HepG2 (cell line): ENCODE results near the gene MTARC1. TPM values are rescaled to one million over a fixed set of nuclear protein-coding genes. Genes with fewer than 3 reads are reported as not detected.

Experiments
- BHLHE40 ChIP-seq: IDR thresholded peaks from 2 replicates; pipeline ENCODE4 v1.6.1; 2011; ENCODE audit warnings: low read length, improper control_type of control experiment
- KDM1A ChIP-seq: IDR thresholded peaks from 2 replicates; pipeline ENCODE4 v1.6.1; 2016; ENCODE audit warnings: missing compliant biosample characterization
- NCOA2 ChIP-seq: sonication (generic); formaldehyde crosslinking; IDR thresholded peaks from 2 replicates; pipeline ENCODE4 v1.8.0; 2022; ENCODE audit warnings: inconsistent platforms
- NFYB ChIP-seq: sonication (generic); formaldehyde crosslinking; IDR thresholded peaks from 2 replicates; pipeline ENCODE4 v1.4.0; 2020; ENCODE audit warnings: missing genetic modification reagents
- NR2F1 ChIP-seq, 2 experiments: fragments of 450-650 bp in 1 of 2; formaldehyde crosslinking in 1 of 2; IDR thresholded peaks; 2 replicates each; pipeline versions ENCODE4 v1.5.0 to v1.6.1; 2016 to 2020; ENCODE audit warnings: mild to moderate bottlenecking in 1 of 2, missing compliant biosample characterization in 1 of 2, missing genetic modification reagents in 1 of 2, moderate library complexity in 1 of 2
- TARDBP ChIP-seq: sonication (generic); formaldehyde crosslinking; IDR thresholded peaks from 2 replicates; pipeline ENCODE4 v1.8.0; 2022; ENCODE audit warnings: mild to moderate bottlenecking, missing genetic modification reagents
- ZBTB38 ChIP-seq: sonication (generic); formaldehyde crosslinking; IDR thresholded peaks from 2 replicates; pipeline ENCODE4 v1.5.1; 2020; ENCODE audit warnings: mild to moderate bottlenecking, missing genetic modification reagents
- ZNF205 ChIP-seq: IDR thresholded peaks from 2 replicates; pipeline ENCODE4 v1.6.1; 2018; ENCODE audit warnings: missing biosample characterization, missing genetic modification reagents
- ZNF329 ChIP-seq: sonication (generic); formaldehyde crosslinking; IDR thresholded peaks from 2 replicates; pipeline ENCODE4 v1.9.0; 2021; ENCODE audit warnings: low read depth, mild to moderate bottlenecking, missing genetic modification reagents
- ZNF431 ChIP-seq: sonication (generic); formaldehyde crosslinking; IDR thresholded peaks from 2 replicates; pipeline ENCODE4 v1.9.0; 2022; ENCODE audit warnings: missing genetic modification reagents, low read depth, mild to moderate bottlenecking, borderline replicate concordance
- ZNF678 ChIP-seq: sonication (generic); formaldehyde crosslinking; IDR thresholded peaks from 2 replicates; pipeline ENCODE4 v1.4.0; 2020; ENCODE audit warnings: mild to moderate bottlenecking, missing genetic modification reagents
- ZNF737 ChIP-seq: sonication (generic); formaldehyde crosslinking; IDR thresholded peaks from 2 replicates; pipeline ENCODE4 v1.5.0; 2020; ENCODE audit warnings: missing genetic modification reagents, mild to moderate bottlenecking, borderline replicate concordance
- ZNF775 ChIP-seq: sonication (generic); formaldehyde crosslinking; IDR thresholded peaks from 2 replicates; pipeline ENCODE4 v1.4.0; 2020; ENCODE audit warnings: missing genetic modification reagents, mild to moderate bottlenecking, moderate library complexity, borderline replicate concordance
- polyA plus RNA-seq, 8 experiments: library from polyadenylated mRNA; depleted of rRNA in 3 of 8; stranded (reverse) in 7 of 8; unstranded in 1 of 8; fragments of >200 nt; fragmentation: Illumina TruSeq in 4 of 8; extraction: Trizol in 4 of 8; gene quantifications; 2 replicates each; pipeline versions ENCODE4 v1.2.1 to v1.2.3, GENCODE V29; 2011 to 2016; ENCODE audit warnings: low read depth in 4 of 8, missing spikeins in 1 of 8, mixed read lengths in 1 of 8; ENCODE audit not compliant: insufficient read depth in 1 of 8
- total RNA-seq, 5 experiments: library from RNA; depleted of rRNA; stranded (reverse); fragments of >200 nt; fragmentation: Illumina TruSeq; extraction: Trizol; gene quantifications; 2 replicates each; pipeline ENCODE4 v1.2.3, GENCODE V29; 2016; ENCODE audit warnings: low read depth in 1 of 5
- TF ChIP-seq, protein P1 (sequence below): sonication (generic); formaldehyde crosslinking; IDR thresholded peaks from 2 replicates; pipeline ENCODE4 v1.4.0; 2020; ENCODE audit warnings: missing genetic modification reagents, borderline replicate concordance
- TF ChIP-seq, protein P2 (sequence below): sonication (generic); formaldehyde crosslinking; IDR thresholded peaks from 2 replicates; pipeline ENCODE4 v1.5.1; 2020; ENCODE audit warnings: missing genetic modification reagents, mild to moderate bottlenecking, borderline replicate concordance
- TF ChIP-seq, protein P3 (sequence below): IDR thresholded peaks from 2 replicates; pipeline ENCODE4 v1.6.1; 2016; ENCODE audit warnings: mild to moderate bottlenecking
- TF ChIP-seq, protein P4 (sequence below), 2 experiments: fragments of 450-650 bp in 1 of 2; sonication (generic) in 1 of 2; formaldehyde crosslinking; IDR thresholded peaks; 2 replicates each; pipeline versions ENCODE4 v1.5.0 to v1.8.0; 2020 to 2022; ENCODE audit warnings: mild to moderate bottlenecking in 1 of 2, missing genetic modification reagents in 1 of 2
- TF ChIP-seq, protein P5 (sequence below): sonication (generic); formaldehyde crosslinking; IDR thresholded peaks from 2 replicates; pipeline ENCODE4 v1.5.0; 2020; ENCODE audit warnings: missing genetic modification reagents
- TF ChIP-seq, protein P6 (sequence below): sonication (generic); formaldehyde crosslinking; IDR thresholded peaks from 2 replicates; pipeline ENCODE4 v1.5.1; 2020; ENCODE audit warnings: missing genetic modification reagents, mild to moderate bottlenecking, borderline replicate concordance

The MTARC1 gene
- total and polyA plus RNA-seq, 2 of the 13 experiments (the other 11 are each of a cell fraction or from before 2014, with no cell fraction given), result 19.4 to 106 TPM

DNA sequence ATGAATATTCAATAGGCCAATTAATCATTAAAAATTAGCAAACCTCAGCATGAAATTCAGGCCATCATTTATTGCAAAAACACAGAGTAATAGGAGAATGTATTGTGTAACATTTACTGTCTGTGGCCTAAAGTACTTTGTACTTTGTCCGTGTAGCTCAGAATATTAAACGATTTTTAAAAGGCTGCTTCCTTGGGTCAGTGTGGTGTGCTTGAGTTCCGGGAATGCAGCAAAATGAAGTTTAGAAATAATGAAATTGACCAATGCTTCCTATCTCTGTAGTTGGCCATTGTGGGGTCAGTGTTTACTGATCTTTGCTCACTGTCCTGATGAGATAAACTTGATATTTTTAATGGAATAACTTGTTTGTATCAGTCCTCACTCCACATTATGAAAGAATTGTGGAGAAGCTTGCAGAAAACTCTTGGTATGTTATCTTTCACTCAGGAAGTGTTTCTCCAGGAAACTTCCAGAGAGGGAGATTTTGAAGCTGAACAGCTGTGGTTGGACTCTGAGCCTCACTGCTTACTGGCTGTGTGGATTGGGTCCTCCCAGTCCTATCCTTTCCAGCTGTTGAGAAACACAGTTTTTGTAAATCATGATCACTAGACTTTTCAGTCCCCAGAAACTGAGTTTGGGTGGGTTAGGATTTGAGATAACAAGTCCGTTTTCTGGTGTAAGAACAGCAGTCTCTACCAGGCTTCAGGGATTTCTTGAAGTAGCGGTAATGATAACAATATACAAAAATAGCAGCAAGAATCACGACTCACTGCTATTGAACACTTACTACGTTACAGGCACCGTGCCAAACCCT is 19.2 kb upstream of the MTARC1 start (continued):
- TF ChIP-seq, protein P1, sequence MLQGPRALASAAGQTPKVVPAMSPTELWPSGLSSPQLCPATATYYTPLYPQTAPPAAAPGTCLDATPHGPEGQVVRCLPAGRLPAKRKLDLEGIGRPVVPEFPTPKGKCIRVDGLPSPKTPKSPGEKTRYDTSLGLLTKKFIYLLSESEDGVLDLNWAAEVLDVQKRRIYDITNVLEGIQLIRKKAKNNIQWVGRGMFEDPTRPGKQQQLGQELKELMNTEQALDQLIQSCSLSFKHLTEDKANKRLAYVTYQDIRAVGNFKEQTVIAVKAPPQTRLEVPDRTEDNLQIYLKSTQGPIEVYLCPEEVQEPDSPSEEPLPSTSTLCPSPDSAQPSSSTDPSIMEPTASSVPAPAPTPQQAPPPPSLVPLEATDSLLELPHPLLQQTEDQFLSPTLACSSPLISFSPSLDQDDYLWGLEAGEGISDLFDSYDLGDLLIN (CRISPR knock-in tag), result no peak
- TF ChIP-seq, protein P2, sequence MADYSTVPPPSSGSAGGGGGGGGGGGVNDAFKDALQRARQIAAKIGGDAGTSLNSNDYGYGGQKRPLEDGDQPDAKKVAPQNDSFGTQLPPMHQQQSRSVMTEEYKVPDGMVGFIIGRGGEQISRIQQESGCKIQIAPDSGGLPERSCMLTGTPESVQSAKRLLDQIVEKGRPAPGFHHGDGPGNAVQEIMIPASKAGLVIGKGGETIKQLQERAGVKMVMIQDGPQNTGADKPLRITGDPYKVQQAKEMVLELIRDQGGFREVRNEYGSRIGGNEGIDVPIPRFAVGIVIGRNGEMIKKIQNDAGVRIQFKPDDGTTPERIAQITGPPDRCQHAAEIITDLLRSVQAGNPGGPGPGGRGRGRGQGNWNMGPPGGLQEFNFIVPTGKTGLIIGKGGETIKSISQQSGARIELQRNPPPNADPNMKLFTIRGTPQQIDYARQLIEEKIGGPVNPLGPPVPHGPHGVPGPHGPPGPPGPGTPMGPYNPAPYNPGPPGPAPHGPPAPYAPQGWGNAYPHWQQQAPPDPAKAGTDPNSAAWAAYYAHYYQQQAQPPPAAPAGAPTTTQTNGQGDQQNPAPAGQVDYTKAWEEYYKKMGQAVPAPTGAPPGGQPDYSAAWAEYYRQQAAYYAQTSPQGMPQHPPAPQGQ, result no peak
- TF ChIP-seq, protein P3, sequence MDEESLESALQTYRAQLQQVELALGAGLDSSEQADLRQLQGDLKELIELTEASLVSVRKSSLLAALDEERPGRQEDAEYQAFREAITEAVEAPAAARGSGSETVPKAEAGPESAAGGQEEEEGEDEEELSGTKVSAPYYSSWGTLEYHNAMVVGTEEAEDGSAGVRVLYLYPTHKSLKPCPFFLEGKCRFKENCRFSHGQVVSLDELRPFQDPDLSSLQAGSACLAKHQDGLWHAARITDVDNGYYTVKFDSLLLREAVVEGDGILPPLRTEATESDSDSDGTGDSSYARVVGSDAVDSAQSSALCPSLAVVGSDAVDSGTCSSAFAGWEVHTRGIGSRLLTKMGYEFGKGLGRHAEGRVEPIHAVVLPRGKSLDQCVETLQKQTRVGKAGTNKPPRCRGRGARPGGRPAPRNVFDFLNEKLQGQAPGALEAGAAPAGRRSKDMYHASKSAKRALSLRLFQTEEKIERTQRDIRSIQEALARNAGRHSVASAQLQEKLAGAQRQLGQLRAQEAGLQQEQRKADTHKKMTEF (CRISPR knock-in tag), result no peak
- TF ChIP-seq NFYB (CRISPR knock-in tag) (no peak), ZNF678 (CRISPR knock-in tag) (no peak), TARDBP (CRISPR knock-in tag) (0 out of 2 replicates have a peak, but pooled peaks have one; percentile 37), ZBTB38 (CRISPR knock-in tag) (no peak), BHLHE40 (no peak), KDM1A (no peak), ZNF775 (CRISPR knock-in tag) (no peak), NCOA2 (CRISPR knock-in tag) (peak; percentile 78), ZNF205 (CRISPR knock-in tag) (no peak), NR2F1 (CRISPR knock-in tag; IDR thresholded peaks at IDR 0.05) (no peak), ZNF329 (CRISPR knock-in tag) (no peak), ZNF431 (CRISPR knock-in tag) (no peak), ZNF737 (CRISPR knock-in tag) (no peak)
- TF ChIP-seq, protein P4, sequence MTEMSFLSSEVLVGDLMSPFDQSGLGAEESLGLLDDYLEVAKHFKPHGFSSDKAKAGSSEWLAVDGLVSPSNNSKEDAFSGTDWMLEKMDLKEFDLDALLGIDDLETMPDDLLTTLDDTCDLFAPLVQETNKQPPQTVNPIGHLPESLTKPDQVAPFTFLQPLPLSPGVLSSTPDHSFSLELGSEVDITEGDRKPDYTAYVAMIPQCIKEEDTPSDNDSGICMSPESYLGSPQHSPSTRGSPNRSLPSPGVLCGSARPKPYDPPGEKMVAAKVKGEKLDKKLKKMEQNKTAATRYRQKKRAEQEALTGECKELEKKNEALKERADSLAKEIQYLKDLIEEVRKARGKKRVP (CRISPR knock-in tag; IDR thresholded peaks at IDR 0.05), result peak in 1 of 2 experiments; percentile 38; a peak in 1 of 4 replicates
- TF ChIP-seq, protein P5, sequence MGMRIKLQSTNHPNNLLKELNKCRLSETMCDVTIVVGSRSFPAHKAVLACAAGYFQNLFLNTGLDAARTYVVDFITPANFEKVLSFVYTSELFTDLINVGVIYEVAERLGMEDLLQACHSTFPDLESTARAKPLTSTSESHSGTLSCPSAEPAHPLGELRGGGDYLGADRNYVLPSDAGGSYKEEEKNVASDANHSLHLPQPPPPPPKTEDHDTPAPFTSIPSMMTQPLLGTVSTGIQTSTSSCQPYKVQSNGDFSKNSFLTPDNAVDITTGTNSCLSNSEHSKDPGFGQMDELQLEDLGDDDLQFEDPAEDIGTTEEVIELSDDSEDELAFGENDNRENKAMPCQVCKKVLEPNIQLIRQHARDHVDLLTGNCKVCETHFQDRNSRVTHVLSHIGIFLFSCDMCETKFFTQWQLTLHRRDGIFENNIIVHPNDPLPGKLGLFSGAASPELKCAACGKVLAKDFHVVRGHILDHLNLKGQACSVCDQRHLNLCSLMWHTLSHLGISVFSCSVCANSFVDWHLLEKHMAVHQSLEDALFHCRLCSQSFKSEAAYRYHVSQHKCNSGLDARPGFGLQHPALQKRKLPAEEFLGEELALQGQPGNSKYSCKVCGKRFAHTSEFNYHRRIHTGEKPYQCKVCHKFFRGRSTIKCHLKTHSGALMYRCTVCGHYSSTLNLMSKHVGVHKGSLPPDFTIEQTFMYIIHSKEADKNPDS (CRISPR knock-in tag), result peak; percentile 90
- TF ChIP-seq, protein P6, sequence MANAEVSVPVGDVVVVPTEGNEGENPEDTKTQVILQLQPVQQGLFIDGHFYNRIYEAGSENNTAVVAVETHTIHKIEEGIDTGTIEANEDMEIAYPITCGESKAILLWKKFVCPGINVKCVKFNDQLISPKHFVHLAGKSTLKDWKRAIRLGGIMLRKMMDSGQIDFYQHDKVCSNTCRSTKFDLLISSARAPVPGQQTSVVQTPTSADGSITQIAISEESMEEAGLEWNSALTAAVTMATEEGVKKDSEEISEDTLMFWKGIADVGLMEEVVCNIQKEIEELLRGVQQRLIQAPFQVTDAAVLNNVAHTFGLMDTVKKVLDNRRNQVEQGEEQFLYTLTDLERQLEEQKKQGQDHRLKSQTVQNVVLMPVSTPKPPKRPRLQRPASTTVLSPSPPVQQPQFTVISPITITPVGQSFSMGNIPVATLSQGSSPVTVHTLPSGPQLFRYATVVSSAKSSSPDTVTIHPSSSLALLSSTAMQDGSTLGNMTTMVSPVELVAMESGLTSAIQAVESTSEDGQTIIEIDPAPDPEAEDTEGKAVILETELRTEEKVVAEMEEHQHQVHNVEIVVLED (CRISPR knock-in tag), result peak; percentile 27
